ENCODE results near the gene MINK1.

MINK1 gene

DNA sequence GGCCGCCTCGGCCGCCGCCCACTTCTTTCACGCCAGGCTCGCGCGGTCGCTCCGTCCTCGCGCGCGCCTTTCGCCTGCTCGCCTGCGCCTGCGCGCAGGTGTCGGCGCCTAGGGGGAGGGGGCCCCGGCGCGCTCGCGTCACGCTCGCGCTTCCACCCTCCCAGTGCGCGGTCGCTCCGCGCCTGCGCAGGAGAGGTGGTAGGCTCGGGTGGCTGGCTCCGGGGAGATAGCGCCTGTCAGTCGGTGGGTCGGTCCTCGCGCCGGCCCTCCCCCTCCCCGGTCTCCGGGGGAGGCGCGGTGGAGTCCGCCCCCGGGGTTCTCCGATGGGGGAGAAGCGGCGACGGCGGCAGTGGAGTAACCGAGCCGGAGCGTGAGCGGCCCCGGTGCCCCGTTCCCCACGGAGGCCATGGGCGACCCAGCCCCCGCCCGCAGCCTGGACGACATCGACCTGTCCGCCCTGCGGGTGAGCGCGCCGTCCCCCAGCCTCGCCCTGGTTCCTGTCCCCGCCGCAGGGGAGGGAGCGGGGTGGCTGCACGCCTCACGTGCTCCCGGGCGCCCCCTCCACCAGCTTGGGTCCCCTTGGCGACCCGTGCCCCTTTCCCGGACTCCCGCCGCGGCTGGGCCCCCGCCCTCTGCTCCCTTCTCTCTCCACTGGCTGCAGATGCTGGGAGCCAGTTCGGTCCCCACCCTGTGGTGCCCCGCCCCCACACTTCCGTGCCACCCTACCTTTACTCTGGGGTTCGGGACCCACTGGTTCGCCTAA lies at the start of gene MINK1:
Gene MINK1, plus strand, starts transcription at position 163 of the 763 bp plus-strand sequence. Its CDS starts 244 bp downstream, at position 407.
- in situ Hi-C loops (cut with HindIII; ENCODE audit: low sequenced_read_pairs), result no loop called here
- peak; percentile 95 for DNase-seq (ENCODE audit: low read depth, low spot score)
- peak within 1 kb of the TSS; percentile 83 for H3K4me3 ChIP-seq (ENCODE audit: low read depth, low read length)
- no peak for TF ChIP-seq CTCF (IDR thresholded peaks at IDR 0.05; ENCODE audit: low read depth, low read length)

- H3K4me3 ChIP-seq (ENCODE audit: low read depth, low read length), result no peak overlapping the region
- DNase-seq (ENCODE audit: low read depth, low spot score), result no peak
- TF ChIP-seq CTCF (IDR thresholded peaks at IDR 0.05; ENCODE audit: low read depth, low read length), result no peak
- in situ Hi-C loops (cut with HindIII; ENCODE audit: low sequenced_read_pairs), result no loop called here
Measured at GRCh38 chr17:4785311-4786105, 47.6 kb upstream of the MINK1 start.

DNA sequence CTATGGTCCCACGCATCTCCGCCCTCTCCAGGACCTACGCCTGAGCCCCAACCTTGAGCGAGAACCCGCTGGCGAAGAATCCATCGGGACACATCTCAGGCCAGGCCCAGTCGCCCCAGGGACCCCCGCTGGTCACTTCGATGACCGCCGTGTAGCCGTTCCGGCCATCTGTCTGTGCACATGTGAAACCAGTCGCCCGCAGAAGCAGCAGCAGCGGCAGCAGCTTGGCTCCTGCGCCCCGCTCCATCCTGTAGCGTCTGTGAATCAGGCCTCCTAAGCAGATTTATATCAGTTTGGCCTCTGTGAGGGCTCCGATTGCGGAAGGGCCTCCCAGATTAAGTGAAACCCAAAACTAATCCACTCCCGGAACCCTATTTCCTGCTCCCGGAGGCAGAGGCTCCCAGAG lies 47.0 kb upstream of the MINK1 start, which contains the start of gene VMO1:
Gene VMO1, minus strand, starts transcription at position 259 of the 406 bp plus-strand sequence. Its CDS starts 12 bp downstream, at position 247.
- in situ Hi-C loops (cut with HindIII; ENCODE audit: low sequenced_read_pairs), result no loop called here
- no peak within 1 kb of the TSS for H3K4me3 ChIP-seq (ENCODE audit: low read depth, low read length)
- no peak for DNase-seq (ENCODE audit: low read depth, low spot score)
- no peak for TF ChIP-seq CTCF (IDR thresholded peaks at IDR 0.05; ENCODE audit: low read depth, low read length)

GRCh38 chr17:4786516-4786915 lies 46.6 kb upstream of the MINK1 start:
- TF ChIP-seq CTCF (IDR thresholded peaks at IDR 0.05; ENCODE audit: low read depth, low read length), result no peak

GRCh38 chr17:4788159-4788806 lies 44.9 kb upstream of the MINK1 start:
- no peak for TF ChIP-seq CTCF (IDR thresholded peaks at IDR 0.05; ENCODE audit: low read depth, low read length)
- in situ Hi-C loops (cut with HindIII; ENCODE audit: low sequenced_read_pairs), result no loop called here
- no peak overlapping the region for H3K4me3 ChIP-seq (ENCODE audit: low read depth, low read length)
- no peak for DNase-seq (ENCODE audit: low read depth, low spot score)

More at GRCh38 chr17:4786516-4786915, 46.6 kb upstream of the MINK1 start:
- no peak overlapping the region for H3K4me3 ChIP-seq (ENCODE audit: low read depth, low read length)
- no peak for DNase-seq (ENCODE audit: low read depth, low spot score)
- in situ Hi-C loops (cut with HindIII; ENCODE audit: low sequenced_read_pairs), result no loop called here

Data from astrocyte of the spinal cord (primary cell).